Gastroesophageal sphincter (tissue), 4 donors: Measurements from ENCODE around the gene PSMB5. TPM values are rescaled to one million over a fixed set of nuclear protein-coding genes. Genes with fewer than 3 reads are reported as not detected.
A peak's percentile ranks its signal among the peaks of the same experiment; 100 is the strongest.

Experiments
- ATAC-seq: fragments of 150-250 bp; one replicate; pipeline ENCODE4 v1.9.1; 2016; ENCODE audit warnings: mild to moderate bottlenecking, moderate library complexity
- H3K27ac ChIP-seq, 4 donors: fragments of 200-600 bp; sonication (generic) in 3 of 4; 1 replicate in 3 of 4; 2 replicates in 1 of 4; pipeline ENCODE4 v1.5.1; 2016 to 2019
- H3K27me3 ChIP-seq: fragments of 200-600 bp; sonication (generic); one replicate; pipeline ENCODE4 v1.5.1; 2019
- H3K36me3 ChIP-seq, 2 donors: fragments of 200-600 bp; sonication (generic); one replicate each; pipeline ENCODE4 v1.5.1; 2019; ENCODE audit warnings: control low read depth in 1 of 2
- H3K4me1 ChIP-seq, 3 donors: fragments of 200-600 bp; sonication (generic); 1 replicate in 2 of 3; 2 replicates in 1 of 3; pipeline ENCODE4 v1.5.1; 2016 to 2019; ENCODE audit warnings: control low read depth in 2 of 3
- H3K4me3 ChIP-seq, 2 donors: fragments of 200-600 bp; sonication (generic); one replicate each; pipeline ENCODE4 v1.5.1; 2019; ENCODE audit warnings: mild to moderate bottlenecking in 1 of 2, moderate library complexity in 1 of 2
- H3K9me3 ChIP-seq, 3 donors: fragments of 200-600 bp; sonication (generic); one replicate each; pipeline ENCODE4 v1.5.1; 2017 to 2019; ENCODE audit warnings: control low read depth in 2 of 3
- CTCF ChIP-seq, 4 experiments: fragments of 200-600 bp in 2 of 4; fragments of 450-650 bp in 2 of 4; sonication (generic) in 1 of 4; IDR thresholded peaks; one replicate each; pipeline ENCODE4 v1.5.1; 2017 to 2019; ENCODE audit warnings: antibody characterized with exemption in 4 of 4, mild to moderate bottlenecking in 2 of 4, moderate library complexity in 2 of 4
- EP300 ChIP-seq: sonication (generic); formaldehyde crosslinking; IDR thresholded peaks from one replicate; pipeline ENCODE4 v1.6.1; 2017; ENCODE audit warnings: antibody characterized with exemption, mild to moderate bottlenecking
- POLR2A ChIP-seq, 2 donors: fragments of 450-650 bp; IDR thresholded peaks; one replicate each; pipeline ENCODE4 v1.6.1; 2017; ENCODE audit warnings: antibody characterized with exemption in 2 of 2, mild to moderate bottlenecking in 2 of 2, moderate library complexity in 1 of 2
- POLR2AphosphoS5 ChIP-seq: sonication (generic); formaldehyde crosslinking; IDR thresholded peaks from one replicate; pipeline ENCODE4 v1.6.1; 2017; ENCODE audit warnings: antibody characterized with exemption
- WGBS, 2 donors: methylation state at CpG; one replicate each; pipeline ENCODE4 v1.1.5; 2018; ENCODE audit warnings: low coverage in 1 of 2; 5-methylcytosine and 5-hydroxymethylcytosine counted together
- total RNA-seq, 4 donors: library from RNA; depleted of rRNA; stranded (reverse); fragments of >200 nt; gene quantifications; one replicate each; pipeline ENCODE4 v1.1.0, GENCODE V29; 2016

PSMB5 gene
- total RNA-seq, 4 donors from 2014 or later: 125 to 182 (median 133) TPM

DNA sequence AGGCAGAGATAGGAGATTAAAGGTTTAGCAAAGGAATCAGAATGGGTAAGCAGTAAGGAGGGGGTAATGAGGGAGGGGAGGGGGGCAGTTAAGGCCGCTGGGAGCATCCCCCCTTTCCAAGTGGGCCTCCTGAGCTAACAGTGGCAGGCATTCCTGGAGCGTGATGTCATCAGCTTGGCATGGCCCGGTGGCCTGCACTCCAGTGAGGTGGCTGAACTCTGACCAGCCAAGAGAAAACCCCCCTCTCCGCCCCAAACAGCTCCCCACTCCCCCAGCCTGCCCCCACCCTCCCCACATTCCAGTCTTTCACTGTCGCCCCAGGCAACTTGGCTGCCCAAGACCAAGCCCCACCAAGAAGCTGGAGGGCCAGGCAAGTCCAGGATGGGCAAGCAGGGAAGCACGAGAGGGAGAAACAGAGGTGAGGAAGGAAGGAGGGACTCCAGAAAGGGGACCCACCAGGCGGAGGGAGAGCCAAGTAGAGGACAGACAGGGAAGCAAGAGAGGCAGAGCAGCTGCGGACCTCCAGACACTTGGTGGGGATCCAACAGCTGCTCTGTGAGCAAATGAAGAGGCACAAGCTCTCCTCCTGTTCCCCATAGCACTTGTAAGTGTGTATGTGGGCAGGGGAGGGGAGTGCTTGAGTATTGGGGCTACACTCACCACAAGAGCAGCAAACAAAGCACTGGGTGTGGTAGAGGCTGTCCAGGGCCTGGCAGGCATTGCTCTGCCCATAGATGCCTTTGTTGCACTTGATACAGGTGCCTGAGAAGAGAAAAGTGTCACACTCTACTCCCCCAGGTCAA is 56.8 kb downstream of the PSMB5 start:
- TF ChIP-seq POLR2A (IDR thresholded peaks at IDR 0.05): no peak
- TF ChIP-seq CTCF (IDR thresholded peaks at IDR 0.05): no peak
- no peak for TF ChIP-seq POLR2AphosphoS5
- no peak for TF ChIP-seq EP300
- peak; percentile 47 for ATAC-seq
- H3K9me3 ChIP-seq: no peaks in the 10 kb centered on the region
- H3K27me3 ChIP-seq: peaks cover 15% of the 10 kb centered on the region
- H3K27ac ChIP-seq: peak overlapping the region; percentile 3 to 91 (median 87)
- peaks cover 0 to 60% (median 36%) of the 10 kb centered on the region in 3 donors for H3K4me1 ChIP-seq
- WGBS, 2 donors: 7 to 17% methylated on average over 5 to 6 of the region's 8 CpGs
- no peak overlapping the region for H3K4me3 ChIP-seq
- peaks cover 0 to 12% of the 10 kb centered on the region in 2 donors for H3K36me3 ChIP-seq

DNA sequence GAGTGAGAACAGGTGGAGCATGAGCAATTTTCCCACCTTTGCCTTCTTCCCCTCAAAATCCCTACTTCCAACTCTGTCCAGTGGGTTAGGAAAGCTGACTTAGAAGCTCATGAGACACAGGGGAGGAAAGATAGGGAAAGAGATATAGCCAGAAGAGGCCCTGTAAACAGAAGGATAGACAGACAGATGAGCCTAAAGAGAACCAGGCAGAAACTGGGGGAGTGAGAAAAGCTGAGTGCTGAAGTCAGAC is 57.3 kb downstream of the PSMB5 start:
- peaks cover 0 to 14% of the 10 kb centered on the region in 2 donors for H3K36me3 ChIP-seq
- no peak for ATAC-seq
- H3K4me3 ChIP-seq: no peak overlapping the region
- peak overlapping the region in 3 of 4 donors; percentile 84 to 91 (median 90) for H3K27ac ChIP-seq
- TF ChIP-seq CTCF (IDR thresholded peaks at IDR 0.05) (no peak), POLR2A (IDR thresholded peaks at IDR 0.05) (no peak), EP300 (no peak)
- no peaks in the 10 kb centered on the region for H3K9me3 ChIP-seq
- peaks cover 0 to 58% (median 36%) of the 10 kb centered on the region in 3 donors for H3K4me1 ChIP-seq
- H3K27me3 ChIP-seq: peaks cover 15% of the 10 kb centered on the region

- no peak for ATAC-seq
- TF ChIP-seq CTCF (IDR thresholded peaks at IDR 0.05): no peak
- TF ChIP-seq POLR2A (IDR thresholded peaks at IDR 0.05): no peak
- no peak for TF ChIP-seq POLR2AphosphoS5
- TF ChIP-seq EP300: no peak
- Histone ChIP-seq H3K4me1 (peaks cover 0 to 53% (median 36%) of the 10 kb centered on the region in 3 donors), H3K4me3 (no peak overlapping the region), H3K36me3 (peaks cover 0 to 17% of the 10 kb centered on the region in 2 donors), H3K27me3 (peaks cover 10% of the 10 kb centered on the region), H3K9me3 (no peaks in the 10 kb centered on the region), H3K27ac (peak overlapping the region in 3 of 4 donors; percentile 84 to 91 (median 90))
- WGBS, 2 donors: 47% methylated on average over 2 to 6 of the region's 6 CpGs
These were observed 57.9 kb downstream of the PSMB5 start for GRCh38 chr14:22976620-22977433.

Other genes starting within 250 kb of the PSMB5 start
- 10 to 100 TPM in 3 of 4 donors, 1 to 10 TPM in 1; 8.1 to 36.6 (median 23.4) TPM for gene SLC7A7, start 219.5 kb downstream of the PSMB5 start, total RNA-seq
- 10 to 100 TPM; 24.4 to 65.0 (median 35.0) TPM for gene MRPL52, start 205.0 kb downstream of the PSMB5 start, total RNA-seq
- gene MMP14, start 198.3 kb downstream of the PSMB5 start, total RNA-seq: 100 to 1,000 TPM; 114 to 127 (median 123) TPM
- 100 to 1,000 TPM; 123 to 257 (median 163) TPM for gene LRP10, start 163.2 kb downstream of the PSMB5 start, total RNA-seq
- gene REM2, start 151.7 kb downstream of the PSMB5 start, total RNA-seq: under 1 TPM; 0.20 to 0.93 (median 0.47) TPM
- gene RBM23, start 115.8 kb downstream of the PSMB5 start, total RNA-seq: 100 to 1,000 TPM in 3 of 4 donors, 10 to 100 TPM in 1; 94.4 to 855 (median 368) TPM
- 10 to 100 TPM; 39.7 to 49.2 (median 43.2) TPM for gene PRMT5, start 105.5 kb downstream of the PSMB5 start, total RNA-seq
- 10 to 100 TPM; 31.2 to 47.6 (median 43.1) TPM for gene HAUS4, start 77.8 kb downstream of the PSMB5 start, total RNA-seq
- 10 to 100 TPM in 3 of 4 donors, 1 to 10 TPM in 1; 8.8 to 27.0 (median 17.8) TPM for gene AJUBA, start 52.3 kb downstream of the PSMB5 start, total RNA-seq
- 10 to 100 TPM in 3 of 4 donors, 1 to 10 TPM in 1; 8.4 to 16.0 (median 13.2) TPM for gene C14orf93, start 24.8 kb downstream of the PSMB5 start, total RNA-seq
- gene PSMB11, start 7.3 kb upstream of the PSMB5 start, total RNA-seq: under 1 TPM in 1 of 4 donors, not detected in 3; 0.27 TPM
- 1 to 10 TPM; 1.5 to 3.6 (median 2.6) TPM for gene CDH24, start 22.6 kb upstream of the PSMB5 start, total RNA-seq
- 100 to 1,000 TPM in 1 of 4 donors, 10 to 100 TPM in 3; 55.7 to 121 (median 91.8) TPM for gene ACIN1, start 60.2 kb upstream of the PSMB5 start, total RNA-seq
- 10 to 100 TPM; 31.3 to 38.2 (median 33.4) TPM for gene C14orf119, start 60.6 kb upstream of the PSMB5 start, total RNA-seq
- under 1 TPM in 2 of 4 donors, not detected in 2; 0.13 to 0.31 TPM for gene CIROP, start 70.1 kb upstream of the PSMB5 start, total RNA-seq
- gene CEBPE, start 84.4 kb upstream of the PSMB5 start, total RNA-seq: not detected
- 10 to 100 TPM; 21.6 to 56.7 (median 32.2) TPM for gene SLC7A8, start 148.8 kb upstream of the PSMB5 start, total RNA-seq
- gene RNF212B, start 203.0 kb upstream of the PSMB5 start, total RNA-seq: not detected